ENCODE measurements around the gene MSANTD1. TPM values are rescaled to one million over a fixed set of nuclear protein-coding genes. Genes with fewer than 3 reads are reported as not detected.

MSANTD1 gene
- total RNA-seq, 1 donor from 2014 or later, result not detected

GRCh38 chr4:3268395-3269104, 19.6 kb downstream of the MSANTD1 start:
- no peak for TF ChIP-seq CTCF (IDR thresholded peaks at IDR 0.05)
- no peak for DNase-seq (ENCODE audit: low spot score in 2 of 2)
- Histone ChIP-seq H3K27ac (no peak overlapping the region), H3K9me3 (peaks cover 0 to 9% of the 10 kb centered on the region in 2 donors), H3K4me1 (no peaks in the 10 kb centered on the region), H3K4me3 (no peak overlapping the region), H3K36me3 (no peaks in the 10 kb centered on the region), H3K27me3 (no peaks in the 10 kb centered on the region)
- intact Hi-C loops (cut with DNase I), result no loop called here

- H3K27ac ChIP-seq, result no peak overlapping the region
- H3K27me3 ChIP-seq, result no peaks in the 10 kb centered on the region
- H3K4me1 ChIP-seq, result no peaks in the 10 kb centered on the region
- intact Hi-C loops (cut with DNase I), result no loop called here
- DNase-seq (ENCODE audit: low spot score in 2 of 2), result no peak
- peaks cover 0 to 9% of the 10 kb centered on the region in 2 donors for H3K9me3 ChIP-seq
- H3K4me3 ChIP-seq, result no peak overlapping the region
- H3K36me3 ChIP-seq, result no peaks in the 10 kb centered on the region
- no peak for TF ChIP-seq CTCF (IDR thresholded peaks at IDR 0.05)
These were observed 20.4 kb downstream of the MSANTD1 start for GRCh38 chr4:3269105-3269927.

- no peak for TF ChIP-seq CTCF (IDR thresholded peaks at IDR 0.05)
- no peak overlapping the region for H3K27ac ChIP-seq
- H3K4me3 ChIP-seq, result no peak overlapping the region
- intact Hi-C loops (cut with DNase I), result no loop called here
- no peaks in the 10 kb centered on the region for H3K27me3 ChIP-seq
- DNase-seq (ENCODE audit: low spot score in 2 of 2), result no peak
- peaks cover 0 to 9% of the 10 kb centered on the region in 2 donors for H3K9me3 ChIP-seq
- no peaks in the 10 kb centered on the region for H3K4me1 ChIP-seq
- H3K36me3 ChIP-seq, result no peaks in the 10 kb centered on the region
These were observed 21.1 kb downstream of the MSANTD1 start for GRCh38 chr4:3269991-3270611.

- H3K9me3 ChIP-seq, result peaks cover 0 to 9% of the 10 kb centered on the region in 2 donors
- H3K27ac ChIP-seq, result no peak overlapping the region
- no peaks in the 10 kb centered on the region for H3K27me3 ChIP-seq
- no peaks in the 10 kb centered on the region for H3K4me1 ChIP-seq
- no peak for TF ChIP-seq CTCF (IDR thresholded peaks at IDR 0.05)
- H3K4me3 ChIP-seq, result no peak overlapping the region
- no peaks in the 10 kb centered on the region for H3K36me3 ChIP-seq
- DNase-seq (ENCODE audit: low spot score in 2 of 2), result no peak
- intact Hi-C loops (cut with DNase I), result no loop called here
These were observed 22.2 kb downstream of the MSANTD1 start for GRCh38 chr4:3271131-3271530.

GRCh38 chr4:3276986-3277385, 28.0 kb downstream of the MSANTD1 start:
- Histone ChIP-seq H3K27ac (no peak overlapping the region), H3K4me1 (no peaks in the 10 kb centered on the region), H3K27me3 (no peaks in the 10 kb centered on the region), H3K4me3 (no peak overlapping the region), H3K36me3 (no peaks in the 10 kb centered on the region), H3K9me3 (peaks cover 0 to 9% of the 10 kb centered on the region in 2 donors)
- TF ChIP-seq CTCF (IDR thresholded peaks at IDR 0.05), result no peak
- intact Hi-C loops (cut with DNase I), result no loop called here
- no peak for DNase-seq (ENCODE audit: low spot score in 2 of 2)
